Astrocyte (in vitro differentiated cells and primary cell): ENCODE results near the gene ARL2BP. TPM values are rescaled to one million over a fixed set of nuclear protein-coding genes. Genes with fewer than 3 reads are reported as not detected.
A peak's percentile ranks its signal among the peaks of the same experiment; 100 is the strongest.

Source experiments
- DNase-seq: peaks from one replicate; pipeline ENCODE4 v3.0.0-alpha.2; 2010; ENCODE audit warnings: low read depth
- FAIRE-seq: peaks from 2 replicates; lab custom pipeline; 2011; peaks lifted over from hg19 to GRCh38; lab: Jason Lieb, UNC
- H2AFZ ChIP-seq: 2 replicates; pipeline ENCODE4 v1.6.0; 2012; ENCODE audit warnings: low read depth, low read length, inconsistent platforms
- H3K27ac ChIP-seq: 2 replicates; pipeline ENCODE4 v1.5.1; 2011; ENCODE audit warnings: low read depth, low read length, inconsistent platforms
- H3K27me3 ChIP-seq: 2 replicates; pipeline ENCODE4 v1.6.0; 2011; ENCODE audit warnings: low read length, inconsistent platforms; ENCODE audit not compliant: insufficient read depth
- H3K36me3 ChIP-seq: 2 replicates; pipeline ENCODE4 v1.5.1; 2011; ENCODE audit warnings: low read length, inconsistent platforms; ENCODE audit not compliant: insufficient read depth
- H3K4me1 ChIP-seq: 2 replicates; pipeline ENCODE4 v1.5.1; 2011; ENCODE audit warnings: low read length, inconsistent platforms; ENCODE audit not compliant: insufficient read depth
- H3K4me2 ChIP-seq: 2 replicates; pipeline ENCODE4 v1.6.0; 2012; ENCODE audit warnings: low read length, inconsistent platforms
- H3K4me3 ChIP-seq: 2 replicates; pipeline ENCODE4 v1.5.1; 2011; ENCODE audit warnings: low read depth, mild to moderate bottlenecking, low read length, inconsistent platforms; ENCODE audit not compliant: insufficient read depth
- H3K79me2 ChIP-seq: 2 replicates; pipeline ENCODE4 v1.6.0; 2012; ENCODE audit warnings: mild to moderate bottlenecking, low read length, inconsistent platforms; ENCODE audit not compliant: insufficient read depth
- H3K9ac ChIP-seq: 2 replicates; pipeline ENCODE4 v1.6.0; 2012; ENCODE audit warnings: mild to moderate bottlenecking, low read length, inconsistent platforms
- H3K9me3 ChIP-seq: 2 replicates; pipeline ENCODE4 v1.5.1; 2012; ENCODE audit warnings: low read depth, mild to moderate bottlenecking, low read length, inconsistent platforms; ENCODE audit not compliant: insufficient read depth
- H4K20me1 ChIP-seq: 2 replicates; pipeline ENCODE4 v1.6.0; 2012; ENCODE audit warnings: low read length, inconsistent platforms; ENCODE audit not compliant: insufficient read depth
- H3K27ac Mint-ChIP-seq: one replicate; pipeline ENCODE4 v1.8.0; 2021; ENCODE audit warnings: mild to moderate bottlenecking, mixed read lengths; ENCODE audit not compliant: unreplicated experiment
- H3K27me3 Mint-ChIP-seq: one replicate; pipeline ENCODE4 v1.8.0; 2021; ENCODE audit warnings: low read depth, mixed read lengths; ENCODE audit not compliant: unreplicated experiment
- H3K36me3 Mint-ChIP-seq: one replicate; pipeline ENCODE4 v1.8.0; 2021; ENCODE audit warnings: low read depth, mixed read lengths; ENCODE audit not compliant: unreplicated experiment
- H3K4me1 Mint-ChIP-seq: one replicate; pipeline ENCODE4 v1.8.0; 2021; ENCODE audit warnings: low read depth, mixed read lengths; ENCODE audit not compliant: unreplicated experiment
- H3K4me3 Mint-ChIP-seq: one replicate; pipeline ENCODE4 v1.8.0; 2021; ENCODE audit warnings: mild to moderate bottlenecking, moderate library complexity, mixed read lengths; ENCODE audit not compliant: unreplicated experiment
- H3K9me3 Mint-ChIP-seq: one replicate; pipeline ENCODE4 v1.8.0; 2021; ENCODE audit warnings: mild to moderate bottlenecking, mixed read lengths; ENCODE audit not compliant: unreplicated experiment
- CTCF ChIP-seq: IDR thresholded peaks from 2 replicates; pipeline ENCODE4 v1.5.1; 2011; ENCODE audit warnings: low read depth, mild to moderate bottlenecking, inconsistent platforms, low read length, moderate library complexity; ENCODE audit not compliant: insufficient read depth
- EZH2 ChIP-seq: IDR thresholded peaks from 2 replicates; pipeline ENCODE4 v1.6.1; 2012; ENCODE audit warnings: mild to moderate bottlenecking, low read length, inconsistent platforms; ENCODE audit not compliant: insufficient read depth
- total RNA-seq: library from RNA; stranded (reverse); gene quantifications from 2 replicates; pipeline ENCODE4 v1.2.1, GENCODE V29; 2021

The ARL2BP gene
- total RNA-seq, 1 donor from 2014 or later, result 71.1 TPM

GRCh38 chr16:57264381-57264780 is 19.3 kb downstream of the ARL2BP start:
- no peaks in the 10 kb centered on the region for H3K27me3 ChIP-seq
- no peaks in the 10 kb centered on the region for H4K20me1 ChIP-seq
- H3K4me1 ChIP-seq, result peaks cover 14% of the 10 kb centered on the region
- H3K4me3 ChIP-seq, result no peak overlapping the region
- no peaks in the 10 kb centered on the region for H3K79me2 ChIP-seq
- no peaks in the 10 kb centered on the region for H3K36me3 Mint-ChIP-seq
- H3K9me3 ChIP-seq, result no peaks in the 10 kb centered on the region
- no peaks in the 10 kb centered on the region for H3K36me3 ChIP-seq
- H3K27ac ChIP-seq, result no peak overlapping the region
- FAIRE-seq (no peak), DNase-seq (no peak)
- no peaks in the 10 kb centered on the region for H3K27me3 Mint-ChIP-seq
- H3K4me3 Mint-ChIP-seq, result no peak overlapping the region
- no peak overlapping the region for H3K9ac ChIP-seq
- no peaks in the 10 kb centered on the region for H3K9me3 Mint-ChIP-seq
- no peak overlapping the region for H3K4me2 ChIP-seq
- H2AFZ ChIP-seq, result no peak overlapping the region
- peaks cover 19% of the 10 kb centered on the region for H3K4me1 Mint-ChIP-seq
- H3K27ac Mint-ChIP-seq, result no peak overlapping the region
- TF ChIP-seq CTCF (no peak), EZH2 (no peak)

- Histone ChIP-seq H4K20me1 (no peaks in the 10 kb centered on the region), H3K4me1 (peaks cover 14% of the 10 kb centered on the region), H3K9ac (no peak overlapping the region), H3K9me3 (no peaks in the 10 kb centered on the region), H3K36me3 (no peaks in the 10 kb centered on the region), H3K79me2 (no peaks in the 10 kb centered on the region), H2AFZ (no peak overlapping the region), H3K4me3 (no peak overlapping the region), H3K4me2 (no peak overlapping the region), H3K27ac (no peak overlapping the region), H3K27me3 (no peaks in the 10 kb centered on the region)
- FAIRE-seq (no peak), DNase-seq (no peak)
- H3K9me3 Mint-ChIP-seq, result no peaks in the 10 kb centered on the region
- no peaks in the 10 kb centered on the region for H3K36me3 Mint-ChIP-seq
- H3K4me1 Mint-ChIP-seq, result peaks cover 19% of the 10 kb centered on the region
- TF ChIP-seq EZH2, result no peak
- H3K4me3 Mint-ChIP-seq, result no peak overlapping the region
- no peaks in the 10 kb centered on the region for H3K27me3 Mint-ChIP-seq
- no peak overlapping the region for H3K27ac Mint-ChIP-seq
These were observed 19.9 kb downstream of the ARL2BP start for GRCh38 chr16:57264950-57265371.

GRCh38 chr16:57265850-57266530 is 20.9 kb downstream of the ARL2BP start:
- H3K4me2 ChIP-seq, result peak overlapping the region; percentile 47
- H3K4me3 ChIP-seq, result no peak overlapping the region
- no peaks in the 10 kb centered on the region for H3K9me3 ChIP-seq
- H3K27me3 Mint-ChIP-seq, result no peaks in the 10 kb centered on the region
- H3K27me3 ChIP-seq, result no peaks in the 10 kb centered on the region
- TF ChIP-seq CTCF, result no peak
- DNase-seq (peak; percentile 61), FAIRE-seq (no peak)
- H3K27ac ChIP-seq, result no peak overlapping the region
- no peak overlapping the region for H3K9ac ChIP-seq
- H3K4me1 ChIP-seq, result peaks cover 5% of the 10 kb centered on the region
- peak overlapping the region; percentile 16 for H2AFZ ChIP-seq
- no peaks in the 10 kb centered on the region for H3K9me3 Mint-ChIP-seq
- H3K36me3 Mint-ChIP-seq, result no peaks in the 10 kb centered on the region
- no peaks in the 10 kb centered on the region for H3K36me3 ChIP-seq
- no peaks in the 10 kb centered on the region for H4K20me1 ChIP-seq
- H3K27ac Mint-ChIP-seq, result peak overlapping the region; percentile 58
- H3K4me1 Mint-ChIP-seq, result peaks cover 14% of the 10 kb centered on the region
- no peak overlapping the region for H3K4me3 Mint-ChIP-seq
- no peaks in the 10 kb centered on the region for H3K79me2 ChIP-seq
